ENCODE measurements around the gene CHCHD6. TPM values are rescaled to one million over a fixed set of nuclear protein-coding genes. Genes with fewer than 3 reads are reported as not detected.
A peak's percentile ranks its signal among the peaks of the same experiment; 100 is the strongest.

The CHCHD6 gene
- total and polyA plus RNA-seq, 12 donors = 10.6 to 22.5 (median 17.6) TPM

- Histone ChIP-seq H3K9me3 (replicated peaks in 1 of 3) (peaks cover 0 to 9% (median 7%) of the 10 kb centered on the region in 3 donors), H3K27ac (peak overlapping the region in 1 of 5 donors; percentile 83), H3K4me1 (replicated peaks in 1 of 2) (peaks cover 0 to 8% of the 10 kb centered on the region in 2 donors), H3K36me3 (replicated peaks in 1 of 2) (no peaks in the 10 kb centered on the region), H3K27me3 (no peaks in the 10 kb centered on the region), H3K4me3 (no peak overlapping the region)
- intact Hi-C loops (cut with DNase I) = loop anchor here in 1 of 2 donors (10.0 kb wide), 1 partner anchor 288 kb away; no protein-coding TSS in a partner anchor
- no peak for DNase-seq
- TF ChIP-seq, protein P1, sequence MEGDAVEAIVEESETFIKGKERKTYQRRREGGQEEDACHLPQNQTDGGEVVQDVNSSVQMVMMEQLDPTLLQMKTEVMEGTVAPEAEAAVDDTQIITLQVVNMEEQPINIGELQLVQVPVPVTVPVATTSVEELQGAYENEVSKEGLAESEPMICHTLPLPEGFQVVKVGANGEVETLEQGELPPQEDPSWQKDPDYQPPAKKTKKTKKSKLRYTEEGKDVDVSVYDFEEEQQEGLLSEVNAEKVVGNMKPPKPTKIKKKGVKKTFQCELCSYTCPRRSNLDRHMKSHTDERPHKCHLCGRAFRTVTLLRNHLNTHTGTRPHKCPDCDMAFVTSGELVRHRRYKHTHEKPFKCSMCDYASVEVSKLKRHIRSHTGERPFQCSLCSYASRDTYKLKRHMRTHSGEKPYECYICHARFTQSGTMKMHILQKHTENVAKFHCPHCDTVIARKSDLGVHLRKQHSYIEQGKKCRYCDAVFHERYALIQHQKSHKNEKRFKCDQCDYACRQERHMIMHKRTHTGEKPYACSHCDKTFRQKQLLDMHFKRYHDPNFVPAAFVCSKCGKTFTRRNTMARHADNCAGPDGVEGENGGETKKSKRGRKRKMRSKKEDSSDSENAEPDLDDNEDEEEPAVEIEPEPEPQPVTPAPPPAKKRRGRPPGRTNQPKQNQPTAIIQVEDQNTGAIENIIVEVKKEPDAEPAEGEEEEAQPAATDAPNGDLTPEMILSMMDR (IDR thresholded peaks at IDR 0.05) = no peak
- no peak for TF ChIP-seq POLR2A (IDR thresholded peaks at IDR 0.05)
- WGBS, 4 donors = 83 to 89% (median 88%) methylated on average over 4 to 5 of the region's 5 CpGs
Measured at GRCh38 chr3:126972866-126973265, 268.8 kb downstream of the CHCHD6 start.

DNA sequence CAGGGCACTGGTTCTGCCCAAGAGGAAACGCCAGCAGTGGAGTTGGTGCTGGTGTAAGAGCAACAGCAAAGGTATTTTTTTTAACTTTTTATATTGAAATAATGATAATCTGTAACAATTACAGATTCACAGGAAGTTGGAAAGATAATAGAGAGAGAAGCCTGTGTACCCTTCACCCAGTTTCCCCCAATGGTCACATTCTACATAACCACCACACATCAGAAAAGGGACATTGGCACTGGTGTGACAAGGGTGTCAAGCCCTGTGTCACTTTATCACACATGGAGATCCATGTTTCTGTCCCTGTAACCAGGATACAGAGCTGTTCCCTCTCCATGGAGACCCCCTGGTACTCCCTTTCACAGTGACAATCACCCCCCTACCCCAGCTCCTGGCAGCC lies 269.8 kb downstream of the CHCHD6 start:
- no peak overlapping the region for H3K27ac ChIP-seq
- H3K9me3 ChIP-seq (replicated peaks in 1 of 3) = peaks cover 0 to 9% (median 7%) of the 10 kb centered on the region in 3 donors
- no peak for DNase-seq
- TF ChIP-seq POLR2A (IDR thresholded peaks at IDR 0.05) = no peak
- TF ChIP-seq, protein P1 (IDR thresholded peaks at IDR 0.05) = no peak
- intact Hi-C loops (cut with DNase I) = loop anchor here in 1 of 2 donors (10.0 kb wide), 1 partner anchor 289 kb away; no protein-coding TSS in a partner anchor
- H3K4me1 ChIP-seq (replicated peaks in 1 of 2) = peaks cover 0 to 8% of the 10 kb centered on the region in 2 donors
- WGBS, 4 donors = 77 to 95% (median 91%) methylated on average over 1 of the region's 1 CpG
- no peaks in the 10 kb centered on the region for H3K27me3 ChIP-seq
- no peaks in the 10 kb centered on the region for H3K36me3 ChIP-seq (replicated peaks in 1 of 2)
- no peak overlapping the region for H3K4me3 ChIP-seq

DNA sequence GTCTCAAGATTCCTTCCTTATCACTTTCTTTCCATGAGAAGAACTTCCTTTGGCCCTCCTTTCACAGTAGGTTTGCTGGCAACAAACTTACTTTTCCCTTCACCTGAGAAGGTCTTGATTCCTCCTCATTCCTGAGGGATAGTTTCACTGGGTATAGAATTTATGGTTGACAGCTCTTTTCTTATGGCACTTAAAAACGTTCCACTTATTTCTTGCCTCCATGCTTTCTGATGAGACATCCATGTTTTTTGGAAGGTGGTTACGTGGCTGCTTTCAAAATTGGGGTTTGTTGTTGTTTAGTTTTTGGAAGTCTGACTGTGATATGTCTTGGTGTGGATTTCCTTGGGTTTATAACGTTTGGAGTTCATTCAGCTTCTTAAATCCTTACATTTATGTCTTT lies 270.7 kb downstream of the CHCHD6 start:
- WGBS, 4 donors = 67 to 70% (median 68%) methylated on average over 3 of the region's 3 CpGs
- Histone ChIP-seq H3K27ac (no peak overlapping the region), H3K4me1 (replicated peaks in 1 of 2) (peaks cover 0 to 8% of the 10 kb centered on the region in 2 donors), H3K4me3 (no peak overlapping the region), H3K27me3 (no peaks in the 10 kb centered on the region), H3K36me3 (replicated peaks in 1 of 2) (no peaks in the 10 kb centered on the region), H3K9me3 (replicated peaks in 1 of 3) (peaks cover 0 to 9% (median 7%) of the 10 kb centered on the region in 3 donors)
- no peak for TF ChIP-seq POLR2A (IDR thresholded peaks at IDR 0.05)
- TF ChIP-seq, protein P1 (IDR thresholded peaks at IDR 0.05) = no peak
- intact Hi-C loops (cut with DNase I) = loop anchor here in 1 of 2 donors (10.0 kb wide), 1 partner anchor 290 kb away; no protein-coding TSS in a partner anchor
- no peak for DNase-seq

GRCh38 chr3:126976906-126977305 lies 272.9 kb downstream of the CHCHD6 start:
- no peak overlapping the region for H3K27ac ChIP-seq
- H3K9me3 ChIP-seq (replicated peaks in 1 of 3) = peaks cover 0 to 9% (median 7%) of the 10 kb centered on the region in 3 donors
- H3K4me3 ChIP-seq = no peak overlapping the region
- no peaks in the 10 kb centered on the region for H3K36me3 ChIP-seq (replicated peaks in 1 of 2)
- WGBS, 4 donors = 93 to 100% (median 98%) methylated on average over 2 to 7 of the region's 7 CpGs
- H3K4me1 ChIP-seq (replicated peaks in 1 of 2) = peaks cover 0 to 6% of the 10 kb centered on the region in 2 donors
- no peaks in the 10 kb centered on the region for H3K27me3 ChIP-seq
- no peak for DNase-seq
- intact Hi-C loops (cut with DNase I) = loop anchor here in 1 of 2 donors (10.0 kb wide), 1 partner anchor 292 kb away; no protein-coding TSS in a partner anchor
- TF ChIP-seq POLR2A (IDR thresholded peaks at IDR 0.05) = no peak
- TF ChIP-seq, protein P1 (IDR thresholded peaks at IDR 0.05) = no peak

Data from adrenal gland (tissue), 12 donors.